GM19438 (cell line): ENCODE measurements around the gene CENPX.

Experiments
- ATAC-seq: cut with Tn5 transposase; IDR thresholded peaks from one replicate; pipeline ENCODE4 v1.9.1; 2021; ENCODE audit warnings: low read depth; ENCODE audit not compliant: unreplicated experiment

The CENPX gene

DNA sequence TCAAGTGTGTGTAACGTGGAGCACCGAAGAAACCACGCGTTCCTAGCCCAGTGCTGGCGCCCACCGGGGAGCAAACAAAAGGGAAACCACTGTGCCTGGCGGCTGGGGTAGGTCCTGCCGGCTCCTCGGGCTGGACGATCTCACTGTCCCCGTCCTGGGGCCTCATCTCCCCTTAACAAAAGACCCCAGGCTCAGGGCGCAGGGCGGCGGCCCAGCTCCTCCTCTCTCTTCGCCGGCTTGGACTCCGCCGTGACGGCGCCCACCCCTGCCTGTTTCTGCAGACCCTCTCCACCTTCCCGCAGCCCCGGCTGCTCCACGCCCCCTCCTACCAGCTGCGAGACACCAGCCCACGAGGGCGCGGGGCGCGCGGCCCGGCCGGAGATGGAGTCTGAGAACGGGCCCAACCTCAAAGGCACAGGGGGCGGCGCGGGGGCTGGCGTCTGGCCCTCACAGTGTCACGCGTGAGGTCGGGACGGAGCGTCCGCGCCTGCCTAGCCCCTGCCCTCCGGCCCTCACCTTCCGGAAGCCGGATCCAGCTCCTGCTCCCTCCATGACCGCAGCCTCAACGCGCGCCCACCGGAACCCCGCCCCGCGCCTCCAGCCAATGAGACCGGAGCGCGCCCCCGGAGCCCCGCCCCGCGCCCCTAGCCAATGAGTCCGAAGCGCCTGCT lies at the start of gene CENPX:
Gene CENPX (minus strand): TSS at position 569 of the 671 bp plus-strand sequence. CDS start 17 bp downstream, at position 552.
- ATAC-seq = no peak

DNA sequence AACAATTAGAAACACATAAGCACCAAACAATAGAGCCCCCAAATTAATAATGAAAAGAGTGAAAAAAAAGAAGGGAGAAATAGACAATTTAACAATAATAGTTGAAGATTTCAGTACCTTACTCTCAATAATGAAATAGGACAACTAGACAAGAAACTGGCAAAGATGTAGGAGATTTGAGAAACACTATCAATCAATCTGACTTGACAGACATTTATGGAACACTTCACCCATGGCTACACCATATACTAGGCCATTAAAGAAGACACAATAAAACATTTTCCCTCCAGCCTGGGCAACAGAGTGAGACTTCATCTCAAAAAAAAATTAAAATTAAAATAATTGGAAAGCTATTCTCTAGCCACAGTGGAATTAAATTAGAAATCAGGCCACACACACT lies 47.9 kb upstream of the CENPX start:
- ATAC-seq = no peak

GRCh38 chr17:82065638-82066303 lies 43.1 kb upstream of the CENPX start, which contains the start of gene DUS1L:
DUS1L (minus strand) TSS chr17:82065804; CDS start chr17:82065059, 745 bp downstream.
- peak; percentile 57 for ATAC-seq

DNA sequence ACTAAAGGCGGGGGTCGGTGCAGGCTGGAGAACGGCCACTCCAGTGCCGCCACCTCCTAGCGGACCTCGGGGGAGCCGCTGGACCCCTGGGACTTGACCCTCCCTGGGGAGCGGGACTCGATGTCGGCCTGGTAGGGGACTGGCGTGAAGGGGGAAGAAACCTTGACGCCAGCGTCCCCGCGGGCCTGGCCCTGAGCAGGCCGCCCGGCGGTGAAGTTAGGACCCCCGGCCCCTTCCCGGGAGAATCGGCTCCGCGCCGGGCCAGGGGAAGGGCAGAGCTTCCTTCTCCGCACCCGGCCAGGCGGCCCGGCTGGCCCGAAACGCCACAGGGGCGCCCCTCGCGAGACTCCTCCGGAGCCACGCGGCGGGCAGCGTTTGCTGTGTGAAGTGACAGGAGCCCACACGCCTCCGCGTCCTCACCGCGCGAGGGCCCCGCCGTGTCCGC lies 42.5 kb upstream of the CENPX start:
- ATAC-seq = peak; percentile 34

DNA sequence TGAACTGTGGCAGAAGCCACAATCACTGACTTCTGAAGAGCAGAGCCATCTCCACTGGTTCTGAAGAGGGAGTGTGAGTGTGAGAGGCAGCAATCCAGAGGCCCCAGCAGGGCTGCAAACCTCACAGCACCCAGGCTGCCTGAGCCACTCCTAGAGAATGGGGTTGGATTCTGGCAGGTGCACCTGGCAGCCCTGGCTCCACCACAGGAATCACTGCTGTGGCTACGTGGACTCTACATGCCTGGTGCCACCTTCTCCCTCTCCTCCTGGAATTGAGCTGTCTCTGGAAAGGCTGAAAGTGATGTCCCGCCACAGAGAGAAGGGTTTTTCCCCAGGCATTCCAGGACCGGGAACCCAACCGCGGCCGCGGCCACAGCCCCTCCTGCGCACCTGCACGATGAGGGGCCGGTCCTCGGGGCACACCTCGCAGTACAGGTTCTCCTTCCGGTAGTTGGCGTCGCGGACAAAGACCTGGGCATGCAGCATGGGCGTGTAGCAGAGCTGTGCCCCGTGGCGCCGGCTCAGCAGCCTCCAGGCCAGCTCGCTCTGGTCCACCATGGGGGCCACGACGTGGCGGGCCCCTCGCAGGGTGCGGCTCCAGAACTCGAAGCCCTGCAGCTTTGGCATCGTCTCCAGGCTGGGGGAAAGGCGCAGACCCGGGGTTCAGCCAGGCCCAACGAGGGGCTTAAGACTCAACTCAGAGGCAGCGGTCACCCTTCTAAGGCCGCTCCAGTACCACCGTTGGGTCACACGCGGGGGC lies 41.9 kb upstream of the CENPX start:
- ATAC-seq = no peak

- ATAC-seq = no peak
These were observed 41.0 kb upstream of the CENPX start for GRCh38 chr17:82063424-82064415.

GRCh38 chr17:82062984-82063368 lies 40.3 kb upstream of the CENPX start:
- ATAC-seq = no peak

DNA sequence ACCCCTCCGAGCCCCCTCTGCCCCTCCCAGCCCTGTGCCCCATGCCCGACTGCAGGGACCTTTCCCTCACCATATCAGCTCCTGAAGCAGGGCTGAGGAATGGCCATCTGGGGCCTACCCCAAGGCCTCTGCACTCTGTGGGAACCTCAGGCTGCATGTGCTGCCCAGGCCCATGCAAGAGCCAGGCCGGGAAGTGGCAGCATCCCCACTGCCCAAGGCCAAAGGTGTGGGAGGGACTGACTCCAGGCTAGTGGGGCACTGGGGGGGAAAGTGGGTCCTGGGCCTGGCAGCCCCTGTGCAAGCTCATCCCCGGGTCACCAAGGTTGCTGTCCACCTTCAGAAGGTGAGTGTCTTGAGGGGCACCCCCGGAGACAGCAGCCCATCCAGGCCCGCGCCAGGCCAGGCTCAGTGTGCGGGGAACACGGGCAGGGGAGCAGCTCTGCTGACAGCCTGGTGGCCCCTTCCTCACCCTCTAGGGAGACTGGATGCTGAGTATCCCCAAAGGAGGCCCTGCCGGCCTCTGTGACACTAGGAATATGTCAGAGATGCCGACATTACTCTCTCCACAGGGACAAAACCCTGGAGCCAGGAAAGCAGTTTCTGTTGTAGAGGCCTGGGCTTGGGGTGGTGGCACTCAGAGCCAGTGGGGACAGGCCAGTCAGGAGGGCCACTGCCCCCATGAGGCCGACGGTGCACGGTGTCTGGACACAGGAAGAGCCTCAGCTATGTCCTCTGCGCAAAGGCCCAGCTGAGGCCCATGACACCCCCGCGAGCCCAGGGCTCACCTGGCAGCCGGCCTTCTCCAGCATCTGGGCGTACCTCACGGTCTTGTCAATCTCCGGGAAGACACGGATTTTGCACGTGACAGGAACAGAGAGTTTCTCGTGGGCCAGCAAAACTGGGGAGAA lies 39.7 kb upstream of the CENPX start:
- no peak for ATAC-seq

- ATAC-seq = no peak
These were observed 38.6 kb upstream of the CENPX start for GRCh38 chr17:82061047-82061925.

DNA sequence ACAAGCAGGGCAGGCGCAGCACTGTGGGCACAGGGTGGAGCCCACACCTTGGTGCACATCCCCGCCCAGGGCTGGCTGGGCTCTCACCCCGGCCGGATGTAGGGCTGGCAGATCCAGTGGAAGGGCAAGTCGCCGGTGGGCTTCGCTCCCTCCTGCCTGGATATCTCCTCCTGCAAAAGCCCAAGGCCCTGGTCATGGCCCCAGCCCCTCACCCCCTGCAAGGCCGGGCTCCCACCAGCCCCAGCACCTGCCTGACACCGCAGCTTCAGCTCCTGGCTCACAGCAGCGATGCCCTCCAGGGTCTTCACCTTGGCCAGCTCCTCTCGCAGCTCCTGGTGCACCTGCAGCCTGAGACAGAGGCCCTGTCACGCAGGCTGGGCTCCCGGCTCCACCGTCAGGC lies 37.9 kb upstream of the CENPX start:
- ATAC-seq = no peak

DNA sequence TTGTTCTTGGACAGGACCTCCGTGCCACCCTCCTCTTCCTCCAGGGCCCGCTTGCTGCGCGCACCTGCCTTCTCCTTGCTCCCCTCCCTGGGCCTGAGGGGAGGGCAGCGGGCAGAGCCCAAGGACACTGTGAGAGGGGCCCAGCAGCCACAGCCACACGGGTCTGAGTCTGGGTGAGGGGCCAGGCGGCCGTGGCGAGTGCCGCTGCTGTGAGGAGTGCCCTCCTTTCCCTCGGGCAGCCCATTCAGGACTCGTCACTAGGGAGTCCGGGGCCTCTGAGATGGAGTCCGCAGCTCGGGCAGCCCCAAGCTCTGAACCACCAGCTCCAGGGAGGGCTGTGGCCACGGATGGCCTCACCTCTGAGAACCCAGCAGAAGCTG lies 37.3 kb upstream of the CENPX start:
- no peak for ATAC-seq

GRCh38 chr17:82059272-82060000 lies 36.8 kb upstream of the CENPX start:
- ATAC-seq = no peak

DNA sequence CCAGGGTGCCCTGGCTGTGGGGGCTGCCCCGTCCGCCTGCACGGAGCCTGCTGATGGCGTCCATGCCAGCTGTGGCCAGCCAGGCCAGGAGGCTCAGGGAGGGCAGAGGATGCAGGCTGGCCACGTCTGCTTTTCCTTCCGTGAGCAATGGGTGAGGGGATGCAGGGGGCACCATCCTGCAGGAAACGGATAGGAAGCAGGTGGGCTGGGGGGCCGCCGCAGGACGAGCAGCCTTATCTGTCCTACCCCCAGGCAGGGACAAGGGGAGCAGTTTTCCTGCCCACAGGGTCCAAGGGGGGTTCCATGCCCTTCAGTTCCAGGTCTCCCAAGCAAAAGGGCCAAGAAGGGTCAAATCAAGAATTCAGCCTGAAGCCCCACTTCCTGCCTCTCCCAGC lies 36.2 kb upstream of the CENPX start:
- ATAC-seq = no peak

DNA sequence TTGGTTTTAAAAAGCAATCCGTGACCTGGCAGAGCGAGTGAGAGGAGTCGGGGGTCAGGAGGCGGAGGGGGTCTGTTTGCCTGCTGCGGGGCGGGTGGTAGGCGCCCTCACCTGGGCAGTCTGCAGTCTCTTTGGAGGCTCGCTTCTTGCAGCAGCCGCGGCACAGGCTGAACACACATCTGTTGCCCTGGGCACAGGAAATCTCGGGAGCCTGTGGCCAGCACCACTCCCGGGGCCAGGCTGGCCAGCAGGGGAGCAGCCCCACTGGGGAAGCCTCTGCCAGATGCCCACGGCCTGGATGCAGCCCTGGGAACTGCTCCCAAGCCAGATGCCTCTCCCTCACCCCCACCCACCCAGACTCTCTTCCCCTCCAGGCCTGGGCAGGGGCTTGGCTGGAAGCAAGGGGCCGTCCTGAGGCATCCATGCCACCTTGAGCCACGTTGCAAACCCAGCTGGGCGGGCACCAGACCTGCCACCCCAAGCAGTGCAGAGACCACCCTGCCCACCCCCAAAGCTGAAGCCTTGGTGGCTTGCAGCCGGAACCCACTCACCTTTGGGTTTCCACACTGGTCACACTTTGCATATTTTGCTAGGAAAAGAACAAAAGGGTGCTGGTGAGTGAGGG lies 35.7 kb upstream of the CENPX start:
- ATAC-seq = no peak

DNA sequence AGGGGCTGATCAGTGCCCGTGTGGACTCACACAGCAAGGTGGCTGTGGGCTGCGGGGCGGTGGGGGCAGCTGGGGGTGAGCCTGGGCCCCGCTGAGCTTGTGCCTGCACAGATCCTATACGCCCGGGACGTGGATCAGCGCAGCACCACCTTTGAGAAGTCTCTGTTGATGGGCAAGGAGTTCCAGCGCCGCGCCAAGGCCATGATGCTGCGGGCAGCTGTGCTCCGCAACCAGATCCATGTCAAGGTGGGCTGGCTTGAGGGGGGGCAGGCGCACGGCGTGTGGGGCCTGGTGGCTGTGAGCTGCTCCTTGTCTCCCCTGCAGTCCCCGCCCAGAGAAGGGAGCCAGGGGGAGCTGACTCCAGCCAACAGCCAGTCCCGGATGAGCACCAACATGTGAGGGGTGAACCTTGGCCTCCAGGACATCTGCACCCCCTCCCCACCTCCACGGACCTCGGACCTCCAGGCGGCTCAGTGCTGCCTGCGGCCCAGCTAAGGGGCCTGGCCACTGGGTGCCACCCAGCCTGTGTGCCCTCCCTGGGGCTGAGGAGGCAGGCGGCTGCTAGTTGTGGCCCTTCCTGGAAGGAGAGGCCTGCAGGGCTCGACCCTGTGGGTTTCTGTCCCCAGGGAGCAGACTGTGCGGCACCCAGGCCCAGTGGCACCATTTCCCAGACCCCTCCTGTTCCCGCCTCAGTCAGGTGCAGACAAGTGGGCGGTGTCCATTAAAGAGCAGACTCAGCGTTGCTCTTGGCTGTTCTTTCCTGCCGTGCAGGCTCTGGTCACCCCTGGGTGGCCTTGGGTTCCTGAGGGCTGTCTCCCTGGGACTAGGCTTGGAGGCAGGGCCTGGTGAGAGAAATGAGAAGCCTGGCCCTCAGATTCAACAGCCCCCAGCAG lies 34.3 kb upstream of the CENPX start:
- ATAC-seq = no peak
